Gastrocnemius medialis (tissue), 4 donors: ENCODE results near the gene TNFSF4.

Experiments
- CTCF ChIP-seq, 5 experiments: fragments of 450-650 bp in 3 of 5; fragments of 200-600 bp in 2 of 5; sonication (generic) in 2 of 5; IDR thresholded peaks in 4 of 5; conservative IDR thresholded peaks in 1 of 5; 1 replicate in 4 of 5; 2 replicates in 1 of 5; pipeline ENCODE4 v1.5.1; 2016 to 2019; ENCODE audit warnings: antibody characterized with exemption in 5 of 5, mild to moderate bottlenecking in 3 of 5, moderate library complexity in 3 of 5
- POLR2A ChIP-seq, 2 donors: fragments of 450-650 bp; IDR thresholded peaks; one replicate each; pipeline ENCODE4 v1.6.1; 2017; ENCODE audit warnings: antibody characterized with exemption in 2 of 2, mild to moderate bottlenecking in 2 of 2, moderate library complexity in 2 of 2

DNA sequence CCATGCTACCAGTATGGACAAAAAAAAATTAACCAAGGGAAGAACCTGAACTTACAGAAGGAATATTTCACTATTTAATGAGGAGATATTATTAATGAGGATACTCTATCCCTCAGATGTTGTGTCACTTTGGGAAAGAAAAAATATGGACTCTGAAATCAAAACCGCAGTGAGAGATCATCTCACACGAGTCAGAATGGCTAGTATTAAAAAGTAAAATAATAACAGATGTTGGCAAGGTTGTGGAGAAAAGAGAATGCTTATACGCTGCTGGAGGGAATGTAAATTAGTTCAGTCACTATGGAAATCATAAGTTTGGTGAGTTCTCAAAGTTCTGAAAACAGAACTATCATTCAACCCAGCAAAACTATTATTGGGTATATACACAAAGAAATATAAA is 30.9 kb downstream of the TNFSF4 start:
- TF ChIP-seq CTCF (IDR thresholded peaks at IDR 0.05 in 4 of 5, conservative IDR thresholded peaks at IDR 0.05 in 1 of 5) (no peak), POLR2A (IDR thresholded peaks at IDR 0.05) (no peak)
